PC-9 (cell line): ENCODE measurements around the gene CALD1. TPM values are rescaled to one million over a fixed set of nuclear protein-coding genes. Genes with fewer than 3 reads are reported as not detected.

Experiments used
- BruUV-seq: library from RNA; stranded (reverse); fragments of 400-500 nt; replicated peaks from 2 replicates; lab custom pipeline; 2021; lab: Mats Ljungman, UMichigan
- CTCF ChIA-PET: fragments of 300-600 bp; sonication (Branson Sonifier 250); formaldehyde crosslinking; loops from one replicate; lab custom pipeline; 2022; ENCODE audit warnings: antibody characterized with exemption; lab: Charles Lee
- POLR2A ChIA-PET: fragments of 300-600 bp; sonication (Branson Sonifier 250); formaldehyde crosslinking; loops from one replicate; lab custom pipeline; 2022; ENCODE audit warnings: antibody characterized with exemption; ENCODE audit not compliant: unreplicated experiment; lab: Charles Lee
- DNase-seq, 2 experiments: peaks; one replicate each; pipeline versions ENCODE4 v3.0.0 to v3.0.0-alpha.2; 2015 to 2022; ENCODE audit warnings: mixed read lengths in 1 of 2
- H2AFZ ChIP-seq: fragments of 200-600 bp; sonication (generic); 2 replicates; pipeline ENCODE4 v1.8.1; 2017; ENCODE audit warnings: antibody characterized with exemption
- H3F3A ChIP-seq: fragments of 200-600 bp; sonication (generic); 2 replicates; pipeline ENCODE4 v1.8.1; 2017; ENCODE audit warnings: antibody characterized with exemption, mild to moderate bottlenecking, low read depth; ENCODE audit not compliant: insufficient read depth
- H3K27ac ChIP-seq: fragments of 200-600 bp; sonication (generic); 2 replicates; pipeline ENCODE4 v1.6.1; 2016; ENCODE audit warnings: mixed run types
- H3K27me3 ChIP-seq: fragments of 200-600 bp; sonication (generic); 2 replicates; pipeline ENCODE4 v1.6.1; 2016; ENCODE audit warnings: low read depth, mixed run types; ENCODE audit not compliant: insufficient read depth
- H3K36me3 ChIP-seq: fragments of 200-600 bp; sonication (generic); 2 replicates; pipeline ENCODE4 v1.6.1; 2016; ENCODE audit warnings: low read depth, mixed run types
- H3K4me1 ChIP-seq: fragments of 200-600 bp; sonication (generic); replicated peaks from 2 replicates; pipeline ENCODE4 v1.6.1; 2016; ENCODE audit warnings: mixed run types; ENCODE audit not compliant: insufficient read depth
- H3K4me2 ChIP-seq: fragments of 200-600 bp; sonication (generic); 2 replicates; pipeline ENCODE4 v1.6.1; 2017; ENCODE audit warnings: mixed run types
- H3K4me3 ChIP-seq: fragments of 200-600 bp; sonication (generic); 2 replicates; pipeline ENCODE4 v1.6.1; 2016; ENCODE audit warnings: mixed run types
- H3K79me2 ChIP-seq: fragments of 200-600 bp; sonication (generic); 2 replicates; pipeline ENCODE4 v1.6.1; 2017; ENCODE audit warnings: low read depth, mixed run types
- H3K9me2 ChIP-seq: fragments of 200-600 bp; sonication (generic); 2 replicates; pipeline ENCODE4 v1.8.1; 2017; ENCODE audit warnings: mild to moderate bottlenecking; ENCODE audit not compliant: insufficient read depth
- H3K9me3 ChIP-seq: fragments of 200-600 bp; sonication (generic); 2 replicates; pipeline ENCODE4 v1.8.1; 2016; ENCODE audit warnings: low read depth; ENCODE audit not compliant: insufficient read depth
- H4K20me1 ChIP-seq: fragments of 200-600 bp; sonication (generic); 2 replicates; pipeline ENCODE4 v1.8.1; 2017; ENCODE audit not compliant: insufficient read depth
- EZH2 ChIP-seq: fragments of 200-600 bp; sonication (generic); IDR thresholded peaks from 2 replicates; pipeline ENCODE4 v1.8.0; 2017; ENCODE audit warnings: antibody characterized with exemption, low read depth
- intact Hi-C: fragments of 100-400 bp; cut with micrococcal nuclease; formaldehyde crosslinking; loops from one replicate; pipeline ENCODE4 v1.10.0; 2022; ENCODE audit not compliant: unreplicated experiment
- total RNA-seq: library from RNA; stranded (reverse); gene quantifications from 2 replicates; pipeline ENCODE4 v1.2.3, GENCODE V29; 2021
- TF ChIP-seq, protein P1 (sequence below): fragments of 200-600 bp; sonication (generic); conservative IDR thresholded peaks from 2 replicates; pipeline ENCODE4 v1.6.1; 2017; ENCODE audit warnings: mixed run types, antibody characterized with exemption, mild to moderate bottlenecking, moderate library complexity

The CALD1 gene
- total RNA-seq, 1 experiment from 2014 or later = 84.4 TPM

- CTCF ChIA-PET = no interaction called here
- TF ChIP-seq, protein P1, sequence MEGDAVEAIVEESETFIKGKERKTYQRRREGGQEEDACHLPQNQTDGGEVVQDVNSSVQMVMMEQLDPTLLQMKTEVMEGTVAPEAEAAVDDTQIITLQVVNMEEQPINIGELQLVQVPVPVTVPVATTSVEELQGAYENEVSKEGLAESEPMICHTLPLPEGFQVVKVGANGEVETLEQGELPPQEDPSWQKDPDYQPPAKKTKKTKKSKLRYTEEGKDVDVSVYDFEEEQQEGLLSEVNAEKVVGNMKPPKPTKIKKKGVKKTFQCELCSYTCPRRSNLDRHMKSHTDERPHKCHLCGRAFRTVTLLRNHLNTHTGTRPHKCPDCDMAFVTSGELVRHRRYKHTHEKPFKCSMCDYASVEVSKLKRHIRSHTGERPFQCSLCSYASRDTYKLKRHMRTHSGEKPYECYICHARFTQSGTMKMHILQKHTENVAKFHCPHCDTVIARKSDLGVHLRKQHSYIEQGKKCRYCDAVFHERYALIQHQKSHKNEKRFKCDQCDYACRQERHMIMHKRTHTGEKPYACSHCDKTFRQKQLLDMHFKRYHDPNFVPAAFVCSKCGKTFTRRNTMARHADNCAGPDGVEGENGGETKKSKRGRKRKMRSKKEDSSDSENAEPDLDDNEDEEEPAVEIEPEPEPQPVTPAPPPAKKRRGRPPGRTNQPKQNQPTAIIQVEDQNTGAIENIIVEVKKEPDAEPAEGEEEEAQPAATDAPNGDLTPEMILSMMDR = no peak
- TF ChIP-seq EZH2 = no peak
- BruUV-seq = no TSS peak
Measured at GRCh38 chr7:134770676-134771075, 8.8 kb upstream of the CALD1 start.

GRCh38 chr7:134771111-134771510 lies 8.3 kb upstream of the CALD1 start:
- Histone ChIP-seq H3K36me3 (no peaks in the 10 kb centered on the region), H3K27ac (no peak overlapping the region), H3K27me3 (no peaks in the 10 kb centered on the region), H3K9me3 (no peaks in the 10 kb centered on the region), H3F3A (no peaks in the 10 kb centered on the region), H3K4me1 (peaks cover 12% of the 10 kb centered on the region; the same call in 1 of the 2 replicates), H3K79me2 (no peaks in the 10 kb centered on the region), H3K9me2 (no peaks in the 10 kb centered on the region), H2AFZ (no peak overlapping the region), H4K20me1 (no peaks in the 10 kb centered on the region), H3K4me3 (no peak overlapping the region), H3K4me2 (no peak overlapping the region)
- no TSS peak for BruUV-seq
- TF ChIP-seq, protein P1 = no peak
- TF ChIP-seq EZH2 = no peak
- ChIA-PET POLR2A (no interaction called here), CTCF (no interaction called here)
- DNase-seq = no peak
- intact Hi-C loops = no loop called here

More at GRCh38 chr7:134770676-134771075, 8.8 kb upstream of the CALD1 start:
- H2AFZ ChIP-seq = no peak overlapping the region
- H3K27me3 ChIP-seq = no peaks in the 10 kb centered on the region
- peak in 1 of 2 experiments; percentile 28 for DNase-seq
- H3K79me2 ChIP-seq = no peaks in the 10 kb centered on the region
- H3K4me1 ChIP-seq = peaks cover 12% of the 10 kb centered on the region; the same call in 1 of the 2 replicates
- no peaks in the 10 kb centered on the region for H3F3A ChIP-seq
- no peaks in the 10 kb centered on the region for H3K36me3 ChIP-seq
- H3K9me3 ChIP-seq = no peaks in the 10 kb centered on the region
- no peaks in the 10 kb centered on the region for H4K20me1 ChIP-seq
- intact Hi-C loops = no loop called here
- no peak overlapping the region for H3K27ac ChIP-seq
- no peak overlapping the region for H3K4me2 ChIP-seq
- POLR2A ChIA-PET = no interaction called here
- no peaks in the 10 kb centered on the region for H3K9me2 ChIP-seq
- no peak overlapping the region for H3K4me3 ChIP-seq

DNA sequence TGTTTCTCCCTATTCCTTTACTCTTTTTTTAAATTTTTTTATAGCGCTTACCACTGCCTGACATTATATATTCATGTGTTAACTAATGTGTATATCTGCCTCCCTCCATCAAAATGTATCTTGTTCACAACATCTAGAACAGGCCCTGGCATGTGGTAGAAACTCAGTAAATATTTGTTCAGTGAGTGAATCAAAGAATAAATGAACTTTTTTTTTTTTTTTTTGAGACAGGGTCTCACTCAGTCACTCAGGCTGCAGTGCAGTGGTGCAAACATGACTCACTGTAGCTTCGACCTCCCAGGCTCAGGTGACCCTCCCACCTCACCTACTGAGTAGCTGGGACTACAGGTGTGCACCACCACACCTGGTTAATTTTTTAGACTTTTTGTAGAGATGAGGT lies 7.5 kb upstream of the CALD1 start:
- H3K27ac ChIP-seq = no peak overlapping the region
- intact Hi-C loops = no loop called here

More for the DNA sequence above, 7.5 kb upstream of the CALD1 start:
- TF ChIP-seq, protein P1 = no peak
- TF ChIP-seq EZH2 = no peak
- Histone ChIP-seq H2AFZ (no peak overlapping the region), H4K20me1 (no peaks in the 10 kb centered on the region), H3K9me2 (no peaks in the 10 kb centered on the region), H3K36me3 (no peaks in the 10 kb centered on the region), H3K9me3 (no peaks in the 10 kb centered on the region), H3K27me3 (no peaks in the 10 kb centered on the region), H3F3A (no peaks in the 10 kb centered on the region), H3K4me2 (no peak overlapping the region), H3K4me1 (peaks cover 7% of the 10 kb centered on the region; the same call in 1 of the 2 replicates), H3K4me3 (no peak overlapping the region), H3K79me2 (no peaks in the 10 kb centered on the region)
- BruUV-seq = no TSS peak
- ChIA-PET CTCF (no interaction called here), POLR2A (no interaction called here)
- peak in 1 of 2 experiments; percentile 45 for DNase-seq
